A673 (cell line): ENCODE data around the gene TTC28. TPM values are rescaled to one million over a fixed set of nuclear protein-coding genes. Genes with fewer than 3 reads are reported as not detected.
A peak's percentile ranks its signal among the peaks of the same experiment; 100 is the strongest.

ENCODE experiments used
- BruUV-seq: library from RNA; stranded (reverse); fragments of 400-500 nt; replicated peaks from 2 replicates; lab custom pipeline; 2021; lab: Mats Ljungman, UMichigan
- CTCF ChIA-PET: fragments of 300-600 bp; sonication (Branson Sonifier 250); formaldehyde crosslinking; loops from one replicate; lab custom pipeline; 2022; ENCODE audit warnings: antibody characterized with exemption; lab: Charles Lee
- POLR2A ChIA-PET: fragments of 300-600 bp; sonication (Branson Sonifier 250); formaldehyde crosslinking; loops from one replicate; lab custom pipeline; 2022; ENCODE audit warnings: antibody characterized with exemption; ENCODE audit not compliant: low non-redundant PET; lab: Charles Lee
- DNase-seq: peaks from one replicate; pipeline ENCODE4 v3.0.0-alpha.2; 2015; ENCODE audit warnings: low spot score
- H3K27ac ChIP-seq: fragments of 200-600 bp; sonication (generic); 2 replicates; pipeline ENCODE4 v1.5.1; 2016; ENCODE audit warnings: mixed run types, low read depth, mild to moderate bottlenecking, mixed read lengths, antibody characterized with exemption, low read length; ENCODE audit not compliant: poor library complexity, severe bottlenecking
- H3K27me3 ChIP-seq: fragments of 200-600 bp; sonication (generic); replicated peaks from 2 replicates; pipeline ENCODE4 v1.6.1; 2017; ENCODE audit warnings: mixed run types, low read depth, mild to moderate bottlenecking, mixed read lengths, antibody characterized with exemption, low read length; ENCODE audit not compliant: insufficient read depth, poor library complexity
- H3K36me3 ChIP-seq: fragments of 200-600 bp; sonication (generic); 2 replicates; pipeline ENCODE4 v1.6.1; 2016; ENCODE audit warnings: mixed run types, mild to moderate bottlenecking, mixed read lengths, antibody characterized with exemption, low read length; ENCODE audit not compliant: insufficient read depth, poor library complexity, severe bottlenecking
- H3K4me1 ChIP-seq: fragments of 200-600 bp; sonication (generic); 2 replicates; pipeline ENCODE4 v1.6.1; 2017; ENCODE audit warnings: mixed run types, mild to moderate bottlenecking, mixed read lengths, antibody characterized with exemption, low read length; ENCODE audit not compliant: insufficient read depth, poor library complexity, severe bottlenecking
- H3K4me3 ChIP-seq: fragments of 200-600 bp; sonication (generic); 2 replicates; pipeline ENCODE4 v1.5.1; 2016; ENCODE audit warnings: low read depth, mixed run types, mild to moderate bottlenecking, mixed read lengths, low read length; ENCODE audit not compliant: poor library complexity, severe bottlenecking
- H3K9me3 ChIP-seq: fragments of 200-600 bp; sonication (generic); 2 replicates; pipeline ENCODE4 v1.6.1; 2016; ENCODE audit warnings: mixed run types, low read depth, mild to moderate bottlenecking, mixed read lengths, antibody characterized with exemption, low read length; ENCODE audit not compliant: poor library complexity, severe bottlenecking
- EZH2 ChIP-seq: fragments of 200-600 bp; sonication (generic); IDR thresholded peaks from 2 replicates; pipeline ENCODE4 v1.6.1; 2017; ENCODE audit warnings: borderline replicate concordance, low read depth, mild to moderate bottlenecking, mixed read lengths, antibody characterized with exemption, low read length; ENCODE audit not compliant: poor library complexity, severe bottlenecking
- intact Hi-C: fragments of 100-400 bp; cut with micrococcal nuclease; formaldehyde crosslinking; loops from one replicate; pipeline ENCODE4 v1.10.0; 2022; ENCODE audit not compliant: unreplicated experiment
- total RNA-seq: library from RNA; stranded (reverse); gene quantifications from 2 replicates; pipeline ENCODE4 v1.2.3, GENCODE V29; 2021
- TF ChIP-seq, protein P1 (sequence below): fragments of 300-800, 200-600 bp; sonication (generic); conservative IDR thresholded peaks from 2 replicates; pipeline ENCODE4 v1.5.1; 2017; ENCODE audit warnings: low read depth, mild to moderate bottlenecking, antibody characterized with exemption, low read length, moderate library complexity, mixed read lengths

The TTC28 gene
- total RNA-seq, 1 experiment from 2014 or later = 48.7 TPM

DNA sequence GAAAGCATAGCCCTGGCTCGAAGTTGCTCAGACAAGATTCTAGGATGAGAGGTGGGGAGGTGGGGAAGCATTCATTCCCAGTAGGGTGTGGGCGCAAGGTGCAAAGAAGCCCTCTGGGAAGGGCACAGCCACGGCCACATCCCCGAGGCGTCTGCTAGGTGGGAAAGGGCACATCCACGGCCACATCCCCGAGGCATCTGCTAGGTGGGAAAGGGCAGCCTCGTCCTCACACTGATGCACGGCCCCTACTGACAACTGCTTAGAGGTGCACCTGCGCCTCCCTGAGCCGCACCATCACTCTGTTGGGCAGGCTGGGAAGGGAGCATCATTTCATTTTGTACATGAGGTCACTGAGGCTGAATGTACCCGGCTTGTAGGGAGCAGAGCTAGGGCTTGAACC, 666.0 kb downstream of the TTC28 start:
- no peak for DNase-seq
- intact Hi-C loops = no loop called here
- POLR2A ChIA-PET = no interaction called here

DNA sequence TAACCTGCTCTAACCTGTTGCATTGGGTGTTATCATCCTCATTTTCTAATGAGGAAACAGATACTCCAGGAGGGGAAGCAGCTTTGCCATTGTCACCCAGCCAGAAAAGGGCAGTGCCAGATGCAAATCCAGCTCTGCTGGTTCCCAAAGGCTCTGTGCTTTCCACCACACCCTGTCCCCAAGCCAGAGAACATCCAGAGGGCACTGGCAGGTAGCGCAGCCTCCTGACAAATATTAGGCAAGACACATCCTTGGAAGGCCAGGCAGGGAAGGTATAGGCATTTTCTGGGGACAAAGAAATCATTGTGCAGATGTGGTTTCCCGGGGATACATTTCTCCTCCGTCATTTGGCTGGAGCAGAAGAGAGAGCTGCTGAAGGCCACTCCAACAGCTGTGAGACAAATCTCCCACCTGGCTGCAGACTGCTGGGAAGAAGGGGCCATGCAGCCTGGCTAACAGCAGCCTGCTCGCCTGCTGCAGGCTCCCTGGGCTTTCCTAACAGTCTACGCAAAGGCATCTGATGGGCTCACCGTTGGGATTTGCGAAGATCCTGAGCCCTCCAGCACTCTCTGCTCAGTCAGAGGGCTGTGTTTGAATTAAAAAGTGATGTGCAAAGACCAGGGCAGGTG, 666.7 kb downstream of the TTC28 start:
- H3K4me1 ChIP-seq = no peaks in the 10 kb centered on the region
- no peak overlapping the region for H3K27ac ChIP-seq
- TF ChIP-seq, protein P1, sequence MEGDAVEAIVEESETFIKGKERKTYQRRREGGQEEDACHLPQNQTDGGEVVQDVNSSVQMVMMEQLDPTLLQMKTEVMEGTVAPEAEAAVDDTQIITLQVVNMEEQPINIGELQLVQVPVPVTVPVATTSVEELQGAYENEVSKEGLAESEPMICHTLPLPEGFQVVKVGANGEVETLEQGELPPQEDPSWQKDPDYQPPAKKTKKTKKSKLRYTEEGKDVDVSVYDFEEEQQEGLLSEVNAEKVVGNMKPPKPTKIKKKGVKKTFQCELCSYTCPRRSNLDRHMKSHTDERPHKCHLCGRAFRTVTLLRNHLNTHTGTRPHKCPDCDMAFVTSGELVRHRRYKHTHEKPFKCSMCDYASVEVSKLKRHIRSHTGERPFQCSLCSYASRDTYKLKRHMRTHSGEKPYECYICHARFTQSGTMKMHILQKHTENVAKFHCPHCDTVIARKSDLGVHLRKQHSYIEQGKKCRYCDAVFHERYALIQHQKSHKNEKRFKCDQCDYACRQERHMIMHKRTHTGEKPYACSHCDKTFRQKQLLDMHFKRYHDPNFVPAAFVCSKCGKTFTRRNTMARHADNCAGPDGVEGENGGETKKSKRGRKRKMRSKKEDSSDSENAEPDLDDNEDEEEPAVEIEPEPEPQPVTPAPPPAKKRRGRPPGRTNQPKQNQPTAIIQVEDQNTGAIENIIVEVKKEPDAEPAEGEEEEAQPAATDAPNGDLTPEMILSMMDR = no peak
- no peak for TF ChIP-seq EZH2
- BruUV-seq = no TSS peak
- intact Hi-C loops = no loop called here
- POLR2A ChIA-PET = interaction anchor here (0.6 kb wide), 1 partner anchor 794 kb away, joined by 3 read pairs; no protein-coding TSS in a partner anchor
- H3K27me3 ChIP-seq = no peaks in the 10 kb centered on the region
- CTCF ChIA-PET = no interaction called here
- H3K36me3 ChIP-seq = no peaks in the 10 kb centered on the region
- no peak overlapping the region for H3K4me3 ChIP-seq
- DNase-seq = no peak
- H3K9me3 ChIP-seq = no peaks in the 10 kb centered on the region

More for the DNA sequence above, 666.0 kb downstream of the TTC28 start:
- no peaks in the 10 kb centered on the region for H3K9me3 ChIP-seq
- H3K4me1 ChIP-seq = no peaks in the 10 kb centered on the region
- no peaks in the 10 kb centered on the region for H3K27me3 ChIP-seq
- H3K27ac ChIP-seq = no peak overlapping the region
- TF ChIP-seq EZH2 = no peak
- TF ChIP-seq, protein P1 = no peak
- CTCF ChIA-PET = no interaction called here
- no TSS peak for BruUV-seq
- no peaks in the 10 kb centered on the region for H3K36me3 ChIP-seq
- H3K4me3 ChIP-seq = no peak overlapping the region

DNA sequence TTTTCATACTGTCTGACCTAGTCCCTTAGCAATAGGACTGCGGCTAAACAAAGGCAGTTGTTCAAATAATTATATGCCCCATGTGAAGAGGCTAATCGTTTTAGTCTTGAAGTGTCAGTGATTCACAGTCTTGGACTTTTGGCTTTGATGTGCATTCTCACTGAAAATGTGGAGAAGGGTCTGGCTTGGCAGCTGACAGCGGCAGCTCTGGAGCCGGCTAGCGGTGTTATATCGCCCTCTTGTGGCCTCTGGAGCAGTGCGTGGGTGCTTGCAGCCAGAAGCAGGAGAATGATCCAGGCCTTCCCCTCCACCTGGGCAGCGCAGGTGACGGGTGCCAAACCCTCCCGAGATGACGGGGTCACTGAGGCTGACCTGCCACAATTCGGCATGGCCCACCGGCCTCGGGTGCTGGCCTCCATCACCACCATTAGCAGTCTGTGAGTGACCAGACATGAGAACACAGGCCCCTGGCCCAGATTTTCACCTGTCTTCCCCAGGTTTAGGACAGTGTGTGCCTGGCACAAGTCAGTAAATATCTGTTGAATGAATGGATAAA, 670.3 kb downstream of the TTC28 start:
- Histone ChIP-seq H3K36me3 (no peaks in the 10 kb centered on the region), H3K4me1 (no peaks in the 10 kb centered on the region), H3K9me3 (no peaks in the 10 kb centered on the region), H3K27me3 (no peaks in the 10 kb centered on the region), H3K27ac (no peak overlapping the region), H3K4me3 (no peak overlapping the region)
- TF ChIP-seq, protein P1 = peak; percentile 99
- no peak for TF ChIP-seq EZH2
- POLR2A ChIA-PET = no interaction called here
- no TSS peak for BruUV-seq
- CTCF ChIA-PET = interaction anchor here (0.6 kb wide), 3 partner anchors 9 to 1645 kb away, joined by 4 to 14 read pairs (median 5); no protein-coding TSS in a partner anchor
- intact Hi-C loops = loop anchor here (2.0 to 10.0 kb wide), 2 partner anchors 123 to 605 kb away; no protein-coding TSS in a partner anchor
- DNase-seq = peak; percentile 87
